HEK293T (cell line): ENCODE results near the gene SMIM3.

Experiments
- BHLHE40 ChIP-seq: fragments of 450-650 bp; IDR thresholded peaks from 2 replicates; pipeline ENCODE4 v1.6.1; 2016; ENCODE audit warnings: mild to moderate bottlenecking, moderate library complexity, borderline replicate concordance
- ELF4 ChIP-seq: fragments of 450-650 bp; IDR thresholded peaks from 2 replicates; pipeline ENCODE4 v1.6.1; 2017; ENCODE audit warnings: antibody characterized with exemption
- FOXK2 ChIP-seq: fragments of 450-650 bp; IDR thresholded peaks from 2 replicates; pipeline ENCODE4 v1.6.1; 2016; ENCODE audit warnings: mild to moderate bottlenecking
- FOXM1 ChIP-seq: fragments of 450-650 bp; IDR thresholded peaks from 2 replicates; pipeline ENCODE4 v1.6.1; 2017; ENCODE audit warnings: mild to moderate bottlenecking, borderline replicate concordance
- HDGF ChIP-seq: fragments of 450-650 bp; IDR thresholded peaks from 2 replicates; pipeline ENCODE4 v1.6.1; 2017; ENCODE audit warnings: antibody characterized with exemption, borderline replicate concordance
- L3MBTL2 ChIP-seq: fragments of 450-650 bp; conservative IDR thresholded peaks from 2 replicates; pipeline ENCODE4 v1.6.1; 2016; ENCODE audit warnings: mild to moderate bottlenecking
- NFRKB ChIP-seq: fragments of 450-650 bp; IDR thresholded peaks from 2 replicates; pipeline ENCODE4 v1.6.1; 2016; ENCODE audit warnings: mild to moderate bottlenecking, moderate library complexity
- SP1 ChIP-seq: fragments of 450-650 bp; IDR thresholded peaks from 2 replicates; pipeline ENCODE4 v1.6.1; 2017
- TARDBP ChIP-seq: fragments of 450-650 bp; IDR thresholded peaks from 2 replicates; pipeline ENCODE4 v1.6.1; 2016

DNA sequence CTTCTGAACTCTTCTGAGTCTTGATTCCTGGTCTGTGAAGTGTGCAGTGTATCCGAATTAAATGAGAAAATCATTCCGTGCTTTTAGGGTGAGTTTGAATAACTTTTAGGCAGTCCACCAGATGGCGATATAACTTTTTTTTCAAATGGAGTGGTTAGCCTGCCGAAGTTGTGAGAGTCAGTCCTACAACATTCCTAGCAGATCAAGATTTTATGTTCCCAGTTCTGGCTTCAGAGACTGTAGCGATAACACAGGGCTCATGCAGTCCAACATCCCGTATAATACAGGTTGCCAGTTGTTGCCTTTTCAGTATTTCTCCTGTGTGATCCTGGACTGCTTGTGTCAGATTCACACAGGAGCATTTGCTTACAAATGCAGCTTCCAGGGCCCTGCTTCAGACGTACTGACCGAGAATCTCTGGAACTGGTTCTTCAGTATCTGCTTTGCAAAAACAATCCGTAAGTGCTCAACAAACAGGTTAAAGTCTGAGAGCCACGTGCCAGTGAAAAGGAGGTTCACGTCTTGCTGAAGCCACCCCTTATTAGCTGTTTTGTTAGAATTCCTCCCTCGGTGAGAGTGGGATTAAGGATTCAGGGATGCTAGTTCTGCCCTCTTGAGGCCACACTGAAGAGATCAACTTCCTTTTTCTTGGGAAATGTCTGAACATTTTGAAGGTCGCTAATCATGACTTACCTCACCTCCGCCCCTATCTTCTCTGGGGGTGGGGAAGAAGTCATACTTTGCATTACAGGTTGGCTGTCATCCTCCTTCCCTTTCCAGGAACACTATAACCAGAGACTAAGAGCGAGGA, 22.8 kb downstream of the SMIM3 start:
- TF ChIP-seq FOXM1 (no peak), TARDBP (no peak), NFRKB (no peak), SP1 (no peak), FOXK2 (no peak), ELF4 (no peak), L3MBTL2 (no peak), BHLHE40 (no peak), HDGF (no peak)
